ENCODE data around the gene MRAS. TPM values are rescaled to one million over a fixed set of nuclear protein-coding genes. Genes with fewer than 3 reads are reported as not detected.

Gene MRAS
- total and polyA plus RNA-seq, 2 of the 13 experiments (the other 11 are each of a cell fraction or from before 2014, with no cell fraction given): 8.8 to 36.2 TPM

- intact Hi-C loops (cut with micrococcal nuclease; ENCODE audit: unreplicated experiment) (no loop called here), in situ Hi-C loops (cut with HindIII; ENCODE audit: extremely low pct_ligation_motif_present, low pct_unique_long_range_greater_than_20kb) (no loop called here)
- no peak overlapping the region for H2AFZ ChIP-seq (ENCODE audit: low read length)
- no peaks in the 10 kb centered on the region for H3K9me3 ChIP-seq (ENCODE audit: low read length)
- DNase-seq (ENCODE audit: low spot score): no peak
- no peak overlapping the region for H3K9ac ChIP-seq (ENCODE audit: insufficient read depth, low read depth, low read length)
- ATAC-seq: no peak
- WGBS (ENCODE audit: low lambda C conversion rate): 100% methylated on average over 4 of the region's 4 CpGs
- no peak overlapping the region for H3K4me2 ChIP-seq (ENCODE audit: low read depth, low read length)
- POLR2A ChIA-PET: no interaction called here
- H4K20me1 ChIP-seq (ENCODE audit: insufficient read depth, low read length): no peaks in the 10 kb centered on the region
- no peak overlapping the region for H3K27ac ChIP-seq (ENCODE audit: extremely low read length, insufficient read depth, low read length)
- no peaks in the 10 kb centered on the region for H3K79me2 ChIP-seq (ENCODE audit: insufficient read depth, low read length)
- no peak for TF ChIP-seq NFATC3 (CRISPR knock-in tag; IDR thresholded peaks at IDR 0.05)
- no peak for TF ChIP-seq CENPX (CRISPR knock-in tag; IDR thresholded peaks at IDR 0.05)
- BruUV-seq (replicated peaks): no TSS peak
- FAIRE-seq: no peak
- peaks cover 16% of the 10 kb centered on the region for H3K4me1 ChIP-seq (ENCODE audit: insufficient read depth, low read length)
- CTCF ChIA-PET (ENCODE audit: low intra/inter-chr PET ratio, low total read pairs): no interaction called here
- H3K27me3 ChIP-seq (ENCODE audit: control insufficient read depth in 1 of 2, insufficient read depth in 2 of 2, low read length in 2 of 2): no peaks in the 10 kb centered on the region
- no peaks in the 10 kb centered on the region for H3K36me3 ChIP-seq (replicated peaks in 1 of 2; ENCODE audit: control insufficient read depth in 1 of 2, insufficient read depth in 2 of 2, low read length in 2 of 2)
- no peak overlapping the region for H3K4me3 ChIP-seq (replicated peaks in 1 of 3; ENCODE audit: insufficient read depth in 1 of 3, low read depth in 2 of 3, low read length in 3 of 3)
These were observed 45.8 kb downstream of the MRAS start for GRCh38 chr3:138394156-138394555.

- WGBS (ENCODE audit: low lambda C conversion rate): 93% methylated on average over 5 of the region's 5 CpGs
- ChIA-PET POLR2A (no interaction called here), CTCF (ENCODE audit: low intra/inter-chr PET ratio, low total read pairs) (no interaction called here)
- Histone ChIP-seq H3K79me2 (ENCODE audit: insufficient read depth, low read length) (no peaks in the 10 kb centered on the region), H2AFZ (ENCODE audit: low read length) (no peak overlapping the region), H4K20me1 (ENCODE audit: insufficient read depth, low read length) (no peaks in the 10 kb centered on the region), H3K4me2 (ENCODE audit: low read depth, low read length) (no peak overlapping the region), H3K9me3 (ENCODE audit: low read length) (no peaks in the 10 kb centered on the region), H3K4me1 (ENCODE audit: insufficient read depth, low read length) (peaks cover 21% of the 10 kb centered on the region), H3K4me3 (replicated peaks in 1 of 3; ENCODE audit: insufficient read depth in 1 of 3, low read depth in 2 of 3, low read length in 3 of 3) (no peak overlapping the region), H3K36me3 (replicated peaks in 1 of 2; ENCODE audit: control insufficient read depth in 1 of 2, insufficient read depth in 2 of 2, low read length in 2 of 2) (no peaks in the 10 kb centered on the region), H3K27me3 (ENCODE audit: control insufficient read depth in 1 of 2, insufficient read depth in 2 of 2, low read length in 2 of 2) (no peaks in the 10 kb centered on the region), H3K27ac (ENCODE audit: extremely low read length, insufficient read depth, low read length) (no peak overlapping the region), H3K9ac (ENCODE audit: insufficient read depth, low read depth, low read length) (no peak overlapping the region)
- BruUV-seq (replicated peaks): no TSS peak
- no peak for FAIRE-seq
- in situ Hi-C loops (cut with HindIII; ENCODE audit: extremely low pct_ligation_motif_present, low pct_unique_long_range_greater_than_20kb): loop anchor here (5.0 kb wide), 1 partner anchor 47 kb away; the partner anchor contains the start of gene MRAS
- DNase-seq (ENCODE audit: low spot score): no peak
- intact Hi-C loops (cut with micrococcal nuclease; ENCODE audit: unreplicated experiment): loop anchor here (5.0 kb wide), 2 partner anchors 32 to 62 kb away; no protein-coding TSS in a partner anchor
- no peak for ATAC-seq
- TF ChIP-seq ZNF234 (CRISPR knock-in tag; conservative IDR thresholded peaks at IDR 0.05): no peak
- no peak for TF ChIP-seq SOX13 (IDR thresholded peaks at IDR 0.05)
- no peak for TF ChIP-seq SOX13 (CRISPR knock-in tag; conservative IDR thresholded peaks at IDR 0.05 in 1 of 2, IDR thresholded peaks at IDR 0.05 in 1 of 2)
- no peak for TF ChIP-seq ZBTB44 (CRISPR knock-in tag; IDR thresholded peaks at IDR 0.05)
- no peak for TF ChIP-seq ZBTB43 (CRISPR knock-in tag; conservative IDR thresholded peaks at IDR 0.05)
- TF ChIP-seq NFAT5 (CRISPR knock-in tag; IDR thresholded peaks at IDR 0.05): no peak
These were observed 46.3 kb downstream of the MRAS start for GRCh38 chr3:138394686-138395085.
